ENCODE measurements around the gene KCNQ5. TPM values are rescaled to one million over a fixed set of nuclear protein-coding genes. Genes with fewer than 3 reads are reported as not detected.

Gene KCNQ5
- total and polyA plus RNA-seq, 2 of the 8 experiments (the other 6 are each of a cell fraction or from before 2014, with no cell fraction given): 0.83 to 1.2 TPM

DNA sequence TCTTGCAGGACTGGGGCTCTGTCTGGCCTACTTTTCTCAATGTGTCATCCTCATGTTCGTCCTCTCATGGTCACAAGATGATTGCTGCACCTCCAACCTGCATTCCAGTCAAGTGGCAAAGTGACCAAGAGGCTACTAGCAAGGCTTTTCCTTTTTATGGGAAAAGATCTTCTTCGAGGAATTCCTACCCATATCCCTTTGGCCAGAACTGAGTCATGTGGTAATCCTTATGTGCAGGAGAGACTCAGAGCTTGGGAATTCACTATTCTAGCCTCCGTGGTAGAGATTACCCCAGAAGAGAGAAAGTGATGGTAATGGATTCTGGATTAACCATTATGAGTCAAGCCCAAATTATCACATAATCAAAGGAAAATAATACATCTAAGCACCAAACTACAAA, 162.7 kb downstream of the KCNQ5 start:
- Histone ChIP-seq H3K56ac (replicated peaks; ENCODE audit: insufficient read length, low read depth, low read length) (no peak overlapping the region), H3K4ac (replicated peaks; ENCODE audit: insufficient read length, low read depth, low read length) (no peak overlapping the region), H3K36me3 (ENCODE audit: control insufficient read depth in 2 of 4, insufficient read depth in 4 of 4, low read length in 3 of 4) (no peaks in the 10 kb centered on the region), H3K4me3 (ENCODE audit: extremely low read depth in 1 of 4, insufficient read depth in 2 of 4, low read depth in 3 of 4, low read length in 4 of 4) (no peak overlapping the region), H2BK5ac (ENCODE audit: low read depth, low read length) (no peak overlapping the region), H3K79me1 (ENCODE audit: low read depth, low read length) (no peaks in the 10 kb centered on the region), H3K14ac (ENCODE audit: insufficient read length) (no peak overlapping the region), H3K9ac (replicated peaks in 1 of 4; ENCODE audit: extremely low read depth in 1 of 4, low read depth in 3 of 4, low read length in 3 of 4) (no peak overlapping the region), H4K91ac (replicated peaks; ENCODE audit: insufficient read length, low read length) (no peak overlapping the region), H2AK5ac (ENCODE audit: low read depth, low read length) (no peak overlapping the region), H3K23me2 (ENCODE audit: low read depth, low read length) (no peaks in the 10 kb centered on the region), H2AFZ (ENCODE audit: low read length) (no peak overlapping the region), H4K5ac (ENCODE audit: insufficient read length, low read depth, low read length) (no peak overlapping the region), H3K79me2 (ENCODE audit: control insufficient read depth in 1 of 2, insufficient read depth in 2 of 2, low read length in 2 of 2) (no peaks in the 10 kb centered on the region), H4K8ac (ENCODE audit: extremely low read depth, insufficient read depth, low read length) (no peak overlapping the region), H2BK20ac (ENCODE audit: low read length) (no peak overlapping the region), H2BK15ac (ENCODE audit: low read length) (no peak overlapping the region), H3K27ac (ENCODE audit: low read depth, low read length) (no peak overlapping the region), H4K20me1 (replicated peaks in 1 of 2; ENCODE audit: control insufficient read depth in 1 of 2, insufficient read depth in 2 of 2, low read length in 2 of 2) (peaks cover 0 to 1% of the 10 kb centered on the region in 2 experiments), H3K9me3 (ENCODE audit: insufficient read depth in 2 of 2, low read depth in 1 of 2, low read length in 1 of 2) (no peaks in the 10 kb centered on the region), H3K4me1 (replicated peaks in 1 of 4; ENCODE audit: control insufficient read depth in 3 of 4, insufficient read depth in 4 of 4, low read length in 3 of 4) (peaks cover 0 to 4% (median 0%) of the 10 kb centered on the region in 4 experiments; a peak in 1 of 7 replicates), H3K4me2 (ENCODE audit: insufficient read depth in 1 of 2, low read depth in 2 of 2, low read length in 2 of 2) (no peak overlapping the region), H3K27me3 (replicated peaks in 1 of 4; ENCODE audit: control insufficient read depth in 3 of 4, extremely low read depth in 1 of 4, insufficient read depth in 3 of 4, low read length in 3 of 4) (no peaks in the 10 kb centered on the region), H2BK120ac (replicated peaks; ENCODE audit: low read depth, low read length) (no peak overlapping the region), H3K23ac (ENCODE audit: insufficient read length) (no peak overlapping the region), H3K18ac (ENCODE audit: extremely low read depth, low read length) (no peak overlapping the region), H2BK12ac (ENCODE audit: low read depth, low read length) (no peak overlapping the region)
- ChIA-PET CTCF (ENCODE audit: partially characterized antibody) (interaction anchor here (1.1 kb wide), 1 partner anchor 9 kb away, joined by 3 read pairs; no protein-coding TSS in a partner anchor), POLR2A (ENCODE audit: partially characterized antibody) (no interaction called here)
- TF ChIP-seq CBX5 (IDR thresholded peaks at IDR 0.05; ENCODE audit: low read depth, low read length): no peak
- no peak for TF ChIP-seq BACH1 (IDR thresholded peaks at IDR 0.05; ENCODE audit: low read length)
- no peak for TF ChIP-seq EGR1 (IDR thresholded peaks at IDR 0.05; ENCODE audit: borderline replicate concordance, low read depth, low read length)
- TF ChIP-seq ZNF274 (IDR thresholded peaks at IDR 0.05; ENCODE audit: borderline replicate concordance, extremely low read depth, low read length): no peak
- no peak for TF ChIP-seq MAX (IDR thresholded peaks at IDR 0.05)
- TF ChIP-seq, protein P1, sequence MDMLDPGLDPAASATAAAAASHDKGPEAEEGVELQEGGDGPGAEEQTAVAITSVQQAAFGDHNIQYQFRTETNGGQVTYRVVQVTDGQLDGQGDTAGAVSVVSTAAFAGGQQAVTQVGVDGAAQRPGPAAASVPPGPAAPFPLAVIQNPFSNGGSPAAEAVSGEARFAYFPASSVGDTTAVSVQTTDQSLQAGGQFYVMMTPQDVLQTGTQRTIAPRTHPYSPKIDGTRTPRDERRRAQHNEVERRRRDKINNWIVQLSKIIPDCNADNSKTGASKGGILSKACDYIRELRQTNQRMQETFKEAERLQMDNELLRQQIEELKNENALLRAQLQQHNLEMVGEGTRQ (IDR thresholded peaks at IDR 0.05; ENCODE audit: low read length): no peak
- TF ChIP-seq SUZ12 (IDR thresholded peaks at IDR 0.05; ENCODE audit: low read length): no peak
- TF ChIP-seq SAP30 (IDR thresholded peaks at IDR 0.05; ENCODE audit: insufficient read depth, insufficient replicate concordance, low read length): no peak
- no peak for TF ChIP-seq HDAC2 (IDR thresholded peaks at IDR 0.05; ENCODE audit: borderline replicate concordance in 1 of 2, low read depth in 2 of 2, low read length in 2 of 2)
- TF ChIP-seq MAFK (IDR thresholded peaks at IDR 0.05; ENCODE audit: low read depth, low read length): no peak
- 87% methylated on average over 3 of the region's 3 CpGs; no CpG with 5 or more reads in 1 of the 2 experiments for WGBS, 2 experiments (ENCODE audit: extremely low coverage in 1 of 2, insufficient coverage in 1 of 2, insufficient read length in 1 of 2, insufficient replicate concordance in 2 of 2, low coverage in 1 of 2, low lambda C conversion rate in 2 of 2, missing lambda C conversion rate in 1 of 2)
- DNase-seq (ENCODE audit: low read depth in 1 of 2, low spot score in 2 of 2) (no peak), FAIRE-seq (no peak)

All from H1 (cell line).